ENCODE measurements around the gene SETD2.

SETD2 gene

DNA sequence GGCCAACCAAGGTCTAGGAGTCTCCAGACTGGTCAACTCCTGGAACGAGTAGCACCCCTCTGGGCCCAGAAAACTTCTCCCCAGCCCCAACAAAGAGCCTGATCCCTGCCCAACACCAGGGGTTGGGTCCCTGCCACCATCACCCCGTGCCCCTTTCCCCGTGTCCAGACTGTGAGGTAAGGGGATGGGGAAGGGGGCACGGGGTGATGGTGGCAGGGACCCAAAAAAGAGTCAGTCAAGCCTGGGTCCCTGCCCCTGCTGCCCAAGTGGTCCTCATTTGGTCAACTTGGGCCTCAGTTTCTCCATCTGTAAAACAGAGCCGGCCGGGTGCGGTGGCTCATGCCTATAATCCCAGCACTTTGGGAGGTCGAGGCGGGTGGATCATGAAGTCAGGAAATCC is 185.5 kb downstream of the SETD2 start:
- Histone ChIP-seq H3K36me3 (no peaks in the 10 kb centered on the region), H3K4me1 (peaks cover 0 to 69% (median 45%) of the 10 kb centered on the region in 4 donors), H3K27ac (peak overlapping the region; percentile 77 to 83), H3K9me3 (no peaks in the 10 kb centered on the region), H3K27me3 (no peaks in the 10 kb centered on the region), H3K4me3 (peak overlapping the region in 1 of 2 donors; percentile 66)
- TF ChIP-seq, protein P1, sequence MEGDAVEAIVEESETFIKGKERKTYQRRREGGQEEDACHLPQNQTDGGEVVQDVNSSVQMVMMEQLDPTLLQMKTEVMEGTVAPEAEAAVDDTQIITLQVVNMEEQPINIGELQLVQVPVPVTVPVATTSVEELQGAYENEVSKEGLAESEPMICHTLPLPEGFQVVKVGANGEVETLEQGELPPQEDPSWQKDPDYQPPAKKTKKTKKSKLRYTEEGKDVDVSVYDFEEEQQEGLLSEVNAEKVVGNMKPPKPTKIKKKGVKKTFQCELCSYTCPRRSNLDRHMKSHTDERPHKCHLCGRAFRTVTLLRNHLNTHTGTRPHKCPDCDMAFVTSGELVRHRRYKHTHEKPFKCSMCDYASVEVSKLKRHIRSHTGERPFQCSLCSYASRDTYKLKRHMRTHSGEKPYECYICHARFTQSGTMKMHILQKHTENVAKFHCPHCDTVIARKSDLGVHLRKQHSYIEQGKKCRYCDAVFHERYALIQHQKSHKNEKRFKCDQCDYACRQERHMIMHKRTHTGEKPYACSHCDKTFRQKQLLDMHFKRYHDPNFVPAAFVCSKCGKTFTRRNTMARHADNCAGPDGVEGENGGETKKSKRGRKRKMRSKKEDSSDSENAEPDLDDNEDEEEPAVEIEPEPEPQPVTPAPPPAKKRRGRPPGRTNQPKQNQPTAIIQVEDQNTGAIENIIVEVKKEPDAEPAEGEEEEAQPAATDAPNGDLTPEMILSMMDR (IDR thresholded peaks at IDR 0.05): no peak
- intact Hi-C loops (cut with DNase I; ENCODE audit: low total_unique reads): no loop called here
- DNase-seq: no peak

DNA sequence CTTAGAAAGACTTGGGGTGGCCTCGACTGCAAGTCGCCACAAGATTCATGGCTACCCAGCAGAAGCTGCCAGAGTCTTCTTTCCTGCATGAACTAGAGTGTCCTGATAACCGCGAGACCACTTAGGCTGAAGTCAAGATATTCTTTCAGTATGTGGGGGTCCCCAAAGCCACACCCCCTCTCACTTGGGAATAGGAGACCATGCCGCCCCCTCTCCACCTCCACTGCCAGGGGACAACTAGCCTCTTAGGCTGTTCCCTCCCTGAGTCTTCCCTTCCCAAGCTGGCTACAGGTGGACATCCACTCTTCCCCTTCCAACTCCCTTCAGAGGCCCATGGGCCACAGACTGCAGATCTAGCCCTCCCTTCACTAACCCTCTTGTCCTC is 186.1 kb downstream of the SETD2 start:
- peak overlapping the region; percentile 70 to 77 for H3K27ac ChIP-seq
- DNase-seq: no peak
- intact Hi-C loops (cut with DNase I; ENCODE audit: low total_unique reads): loop anchor here (2.0 kb wide), 1 partner anchor 41 kb away; no protein-coding TSS in a partner anchor

DNA sequence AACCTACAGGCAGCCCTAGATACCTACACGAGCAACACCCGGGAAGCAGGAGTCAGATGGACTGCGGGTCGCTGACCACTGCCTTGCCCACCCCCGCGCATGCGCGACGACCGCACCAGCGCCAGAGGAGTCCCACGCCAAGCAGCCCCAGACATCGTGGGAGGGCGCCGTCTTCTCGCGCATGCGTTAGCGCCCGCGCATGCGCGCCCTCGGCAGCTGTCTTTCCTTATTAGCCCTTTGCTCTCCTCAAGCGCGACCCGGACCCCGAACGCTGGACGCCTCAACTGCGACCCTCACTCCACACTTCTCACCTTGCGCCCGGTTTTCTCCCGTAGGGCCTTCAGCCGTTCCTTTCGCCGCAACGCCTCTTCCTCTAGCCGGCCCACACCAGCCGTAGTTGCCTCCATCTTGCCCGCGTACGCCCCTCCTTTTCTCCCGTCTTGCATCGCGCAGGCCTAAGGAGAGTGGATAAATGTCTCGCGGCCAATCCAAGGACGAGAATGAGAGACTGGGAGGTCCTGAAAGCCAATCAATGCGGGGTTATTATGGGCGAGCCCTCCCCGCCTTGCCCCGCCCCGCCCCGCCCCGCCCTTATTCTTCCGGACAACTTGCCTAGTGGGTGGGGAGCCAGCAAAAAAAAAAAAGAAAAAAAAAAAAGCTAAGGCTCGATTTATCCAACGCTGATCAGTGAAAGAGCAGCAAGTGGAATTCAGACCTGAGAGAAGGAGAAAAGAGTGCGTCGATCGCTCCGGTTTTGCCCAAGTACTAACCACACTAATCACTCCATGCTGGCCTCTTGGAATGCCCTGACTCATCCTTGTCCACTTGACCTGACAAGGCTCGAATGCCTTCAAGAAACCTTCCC is 187.4 kb downstream of the SETD2 start, which contains the start of gene CCDC12:
TSS of gene CCDC12 (minus strand) at position 420 of the 865 bp plus-strand sequence. CDS start at position 407, 13 bp downstream.
- Histone ChIP-seq H3K4me3 (peak within 1 kb of the TSS; percentile 66 to 71), H3K27ac (peak within 1 kb of the TSS; percentile 91 to 95), H3K27me3 (no peaks in the 10 kb centered on the region), H3K36me3 (no peaks in the 10 kb centered on the region), H3K9me3 (no peaks in the 10 kb centered on the region), H3K4me1 (peaks cover 0 to 71% (median 47%) of the 10 kb centered on the region in 4 donors)
- TF ChIP-seq, protein P1 (IDR thresholded peaks at IDR 0.05): no peak
- DNase-seq: peak; percentile 99
- intact Hi-C loops (cut with DNase I; ENCODE audit: low total_unique reads): loop anchor here (2.0 kb wide), 1 partner anchor 40 kb away; no protein-coding TSS in a partner anchor

More for the DNA sequence above, 186.1 kb downstream of the SETD2 start:
- Histone ChIP-seq H3K4me1 (peaks cover 0 to 67% (median 46%) of the 10 kb centered on the region in 4 donors), H3K27me3 (no peaks in the 10 kb centered on the region), H3K4me3 (no peak overlapping the region), H3K36me3 (no peaks in the 10 kb centered on the region), H3K9me3 (no peaks in the 10 kb centered on the region)
- TF ChIP-seq, protein P1 (IDR thresholded peaks at IDR 0.05): no peak

DNA sequence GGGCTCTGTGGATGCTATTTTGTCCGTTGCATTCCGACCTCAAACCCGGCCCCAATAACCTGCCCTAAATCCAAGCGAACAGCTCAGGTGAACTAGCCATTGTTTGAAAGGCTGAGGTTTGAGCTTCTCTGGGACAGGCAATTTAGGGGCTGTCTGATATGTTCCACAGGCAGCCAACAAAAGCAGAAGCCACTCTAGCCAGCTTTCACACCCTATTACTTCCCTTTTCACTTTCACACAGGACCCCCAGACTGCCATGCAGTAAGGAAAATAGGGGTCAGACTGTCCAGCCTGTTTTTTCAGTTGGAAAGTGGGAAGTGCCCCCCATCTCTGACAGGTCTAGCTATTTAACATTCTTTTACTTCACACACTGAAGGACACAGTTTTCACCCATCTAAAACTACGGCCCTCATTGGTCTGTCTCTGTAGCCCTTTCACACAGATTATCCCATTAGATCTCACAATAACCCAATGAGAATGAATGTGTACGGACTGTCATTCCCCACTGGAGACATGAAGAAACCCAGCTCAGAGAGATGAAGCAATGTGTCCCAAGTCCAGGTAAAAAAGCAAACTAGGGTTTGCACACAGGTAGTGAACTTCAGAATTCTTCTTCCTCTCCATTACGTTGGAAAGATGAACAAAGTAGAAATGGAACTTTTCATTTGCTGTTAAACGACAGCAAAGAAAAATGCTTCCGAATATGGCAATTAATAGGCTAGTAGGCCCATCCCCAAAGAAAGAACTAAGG is 189.3 kb downstream of the SETD2 start:
- TF ChIP-seq, protein P1 (IDR thresholded peaks at IDR 0.05): no peak
- Histone ChIP-seq H3K27ac (no peak overlapping the region), H3K4me3 (no peak overlapping the region), H3K4me1 (peaks cover 0 to 80% (median 55%) of the 10 kb centered on the region in 4 donors), H3K9me3 (no peaks in the 10 kb centered on the region), H3K27me3 (no peaks in the 10 kb centered on the region), H3K36me3 (no peaks in the 10 kb centered on the region)
- intact Hi-C loops (cut with DNase I; ENCODE audit: low total_unique reads): no loop called here
- DNase-seq: no peak

DNA sequence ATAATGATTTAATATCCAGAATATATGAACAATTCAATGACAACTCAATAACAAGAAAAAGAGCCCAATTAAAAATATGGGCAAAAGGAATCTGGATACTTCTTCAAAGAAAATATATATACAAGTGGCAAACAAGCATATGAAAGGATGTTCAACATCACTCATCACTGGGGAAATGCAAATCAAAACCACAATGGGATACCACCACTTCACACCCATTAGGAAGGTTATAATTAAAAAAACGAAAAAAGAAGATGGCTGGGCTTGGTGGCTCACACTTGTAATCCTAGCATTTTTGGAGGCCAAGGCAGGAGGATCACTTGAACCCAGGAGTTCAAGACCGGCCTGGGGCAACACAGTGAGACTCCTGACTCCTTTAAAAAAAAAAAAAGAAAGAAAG is 191.5 kb downstream of the SETD2 start:
- intact Hi-C loops (cut with DNase I; ENCODE audit: low total_unique reads): no loop called here
- no peak for DNase-seq
- Histone ChIP-seq H3K4me1 (peaks cover 0 to 83% (median 56%) of the 10 kb centered on the region in 4 donors), H3K9me3 (no peaks in the 10 kb centered on the region), H3K27me3 (no peaks in the 10 kb centered on the region), H3K4me3 (no peak overlapping the region), H3K27ac (no peak overlapping the region), H3K36me3 (no peaks in the 10 kb centered on the region)
- TF ChIP-seq, protein P1 (IDR thresholded peaks at IDR 0.05): no peak
